Muscle layer of duodenum (tissue), 2 donors: ENCODE data around the gene SLC15A5.

Experiments
- H3K27ac ChIP-seq: one replicate; pipeline ENCODE4 v1.7.0; 2013; ENCODE audit warnings: mild to moderate bottlenecking, low read length
- H3K27me3 ChIP-seq: one replicate; pipeline ENCODE4 v1.7.0; 2013; ENCODE audit warnings: low read depth, mild to moderate bottlenecking, control low read depth, low read length
- H3K36me3 ChIP-seq, 2 donors: one replicate each; pipeline ENCODE4 v1.7.0; 2013; ENCODE audit warnings: low read length in 2 of 2, control low read depth in 1 of 2, mild to moderate bottlenecking in 1 of 2; ENCODE audit not compliant: insufficient read depth in 2 of 2, control insufficient read depth in 1 of 2
- H3K4me1 ChIP-seq, 2 donors: one replicate each; pipeline ENCODE4 v1.7.0; 2013; ENCODE audit warnings: low read length in 2 of 2, mild to moderate bottlenecking in 2 of 2, control low read depth in 1 of 2, moderate library complexity in 1 of 2; ENCODE audit not compliant: insufficient read depth in 2 of 2, control insufficient read depth in 1 of 2
- H3K4me3 ChIP-seq, 2 donors: one replicate each; pipeline ENCODE4 v1.7.0; 2013; ENCODE audit warnings: low read length in 2 of 2, low read depth in 1 of 2, mild to moderate bottlenecking in 1 of 2
- H3K9me3 ChIP-seq, 2 donors: one replicate each; pipeline ENCODE4 v1.7.0; 2013; ENCODE audit warnings: low read length in 2 of 2, control low read depth in 1 of 2, mild to moderate bottlenecking in 1 of 2; ENCODE audit not compliant: control insufficient read depth in 1 of 2
- donor health status: healthy.

SLC15A5 gene

GRCh38 chr12:16261944-16262475 lies 15.5 kb downstream of the SLC15A5 start:
- H3K36me3 ChIP-seq, result no peaks in the 10 kb centered on the region
- no peaks in the 10 kb centered on the region for H3K9me3 ChIP-seq
- H3K4me1 ChIP-seq, result no peaks in the 10 kb centered on the region
- no peak overlapping the region for H3K4me3 ChIP-seq
- H3K27ac ChIP-seq, result no peak overlapping the region
- H3K27me3 ChIP-seq, result no peaks in the 10 kb centered on the region

GRCh38 chr12:16260206-16260605 lies 17.3 kb downstream of the SLC15A5 start:
- Histone ChIP-seq H3K36me3 (no peaks in the 10 kb centered on the region), H3K4me1 (no peaks in the 10 kb centered on the region), H3K4me3 (no peak overlapping the region), H3K27ac (no peak overlapping the region), H3K9me3 (no peaks in the 10 kb centered on the region), H3K27me3 (no peaks in the 10 kb centered on the region)

DNA sequence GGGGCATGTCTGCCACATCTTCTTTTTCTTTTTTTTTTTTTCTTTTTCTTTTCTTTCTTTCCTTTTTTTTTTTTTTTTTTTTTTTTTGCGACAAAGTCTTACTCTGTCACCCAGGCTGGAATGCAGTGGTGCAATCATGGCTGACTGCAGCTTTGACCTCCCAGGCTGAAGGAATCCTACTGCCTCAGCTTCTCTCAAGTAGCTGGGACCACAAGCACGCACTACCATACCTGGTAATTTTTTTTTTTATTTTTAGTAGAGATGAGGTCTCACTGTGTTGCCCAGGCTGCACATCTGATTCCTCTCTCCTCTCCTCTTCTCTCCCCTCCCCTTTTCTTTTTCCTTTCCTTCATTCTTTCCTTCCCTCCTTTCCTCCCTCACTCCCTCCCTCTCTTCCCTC lies 18.5 kb downstream of the SLC15A5 start:
- Histone ChIP-seq H3K4me1 (no peaks in the 10 kb centered on the region), H3K4me3 (no peak overlapping the region), H3K36me3 (no peaks in the 10 kb centered on the region), H3K27me3 (no peaks in the 10 kb centered on the region), H3K9me3 (no peaks in the 10 kb centered on the region), H3K27ac (no peak overlapping the region)

DNA sequence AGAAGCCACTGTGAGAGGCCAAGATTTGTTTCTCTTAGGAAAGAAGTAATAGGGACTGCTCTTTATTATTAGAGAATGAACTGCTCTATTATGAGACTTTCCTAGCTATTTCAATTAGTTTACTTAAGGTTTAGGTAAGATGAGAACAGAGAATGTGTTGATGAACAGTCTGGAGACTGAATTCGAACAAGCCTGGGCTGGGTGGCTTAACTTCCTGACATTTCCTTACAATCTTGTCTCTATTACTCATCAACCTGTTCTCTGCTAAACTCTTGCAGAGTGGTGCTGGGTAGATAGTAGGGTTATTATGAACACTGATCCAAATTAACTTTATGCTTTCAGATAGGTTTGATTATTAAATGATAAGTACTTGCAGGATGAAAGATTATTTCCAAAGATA lies 31.2 kb downstream of the SLC15A5 start:
- no peaks in the 10 kb centered on the region for H3K4me1 ChIP-seq
- no peaks in the 10 kb centered on the region for H3K36me3 ChIP-seq
- H3K9me3 ChIP-seq, result no peaks in the 10 kb centered on the region
- no peaks in the 10 kb centered on the region for H3K27me3 ChIP-seq
- no peak overlapping the region for H3K27ac ChIP-seq
- no peak overlapping the region for H3K4me3 ChIP-seq

DNA sequence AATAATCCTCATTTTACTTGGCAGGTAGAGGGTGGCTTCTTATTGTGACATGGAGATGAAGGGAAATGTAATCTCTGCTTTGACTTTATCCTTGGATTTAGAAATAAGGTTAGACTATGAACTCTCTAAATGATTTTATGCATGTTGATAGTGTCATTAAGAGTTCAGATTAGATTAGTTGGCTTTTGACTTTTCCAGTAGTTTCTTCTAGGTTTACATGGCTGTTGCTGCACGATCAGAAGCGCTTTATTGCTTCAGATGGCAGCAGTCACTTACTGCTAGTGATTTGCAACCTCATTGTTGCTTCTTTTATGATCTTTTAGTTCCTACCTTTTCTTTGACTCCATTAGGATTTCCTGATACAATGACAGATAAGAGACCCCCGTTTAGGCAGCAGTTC lies 32.3 kb downstream of the SLC15A5 start:
- H3K36me3 ChIP-seq, result no peaks in the 10 kb centered on the region
- no peaks in the 10 kb centered on the region for H3K9me3 ChIP-seq
- H3K4me1 ChIP-seq, result no peaks in the 10 kb centered on the region
- H3K27ac ChIP-seq, result no peak overlapping the region
- no peak overlapping the region for H3K4me3 ChIP-seq
- H3K27me3 ChIP-seq, result no peaks in the 10 kb centered on the region

DNA sequence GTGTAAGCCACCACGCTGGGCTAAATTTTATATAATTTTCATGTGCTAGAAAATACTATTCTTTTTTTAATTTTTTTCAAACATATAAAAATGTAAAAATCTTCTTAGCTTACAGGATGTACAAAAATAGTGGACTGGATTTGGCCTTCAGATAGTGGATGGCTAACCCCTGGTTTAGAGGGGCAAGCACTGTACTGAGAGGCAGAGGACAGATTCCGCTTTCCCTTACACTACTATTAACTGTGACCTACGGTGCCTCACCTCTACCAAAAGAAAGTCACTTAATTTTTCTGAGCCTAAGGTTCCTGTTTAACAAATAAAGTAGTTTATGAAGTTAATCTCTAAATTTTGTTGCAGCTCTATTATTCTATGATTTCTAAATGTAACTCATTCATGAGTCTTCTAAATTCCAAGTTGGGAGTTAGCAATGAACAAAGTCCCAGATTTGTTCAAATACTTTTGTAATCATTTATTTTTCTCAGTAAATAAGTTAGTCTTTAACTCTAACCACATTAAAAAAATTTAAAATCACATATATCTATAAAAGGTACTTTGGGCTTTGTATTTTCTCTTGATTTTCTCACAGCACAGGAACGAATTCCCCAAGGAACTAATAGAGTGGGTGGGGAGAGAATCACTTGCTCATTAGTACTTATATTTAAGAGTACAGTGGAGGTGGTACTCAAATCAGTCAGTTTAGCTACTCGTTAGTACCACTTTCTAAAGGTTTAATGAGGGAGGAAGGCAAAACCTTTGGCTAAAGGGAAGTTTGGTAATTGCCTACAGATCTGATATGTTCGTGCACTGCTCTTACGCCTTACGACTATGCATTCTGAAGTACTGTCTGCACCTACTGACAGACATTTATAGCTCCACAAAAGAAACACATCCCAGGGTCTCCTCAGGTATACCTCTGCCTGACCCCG lies 33.7 kb downstream of the SLC15A5 start:
- Histone ChIP-seq H3K9me3 (no peaks in the 10 kb centered on the region), H3K27me3 (no peaks in the 10 kb centered on the region), H3K27ac (no peak overlapping the region), H3K4me1 (no peaks in the 10 kb centered on the region), H3K36me3 (no peaks in the 10 kb centered on the region), H3K4me3 (no peak overlapping the region)

DNA sequence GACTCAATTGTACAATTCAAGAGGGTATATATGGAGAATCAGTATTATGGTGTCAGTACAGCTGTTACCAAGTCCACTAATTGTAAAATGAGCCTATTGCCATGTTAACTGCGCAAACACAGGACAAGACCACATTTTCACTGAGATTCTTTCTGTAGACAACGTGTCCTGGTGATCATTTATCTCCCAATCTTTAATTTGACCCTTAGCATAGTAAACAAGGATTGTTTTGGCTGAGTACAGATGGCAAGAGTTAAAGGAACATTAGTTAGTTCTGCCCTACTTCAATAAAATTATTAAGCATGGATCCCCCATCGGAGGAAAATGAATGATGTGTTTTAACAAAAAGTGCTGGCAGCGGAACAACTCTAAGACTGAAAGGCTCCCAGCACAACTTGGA lies 36.1 kb downstream of the SLC15A5 start:
- no peak overlapping the region for H3K4me3 ChIP-seq
- H3K27me3 ChIP-seq, result no peaks in the 10 kb centered on the region
- no peaks in the 10 kb centered on the region for H3K36me3 ChIP-seq
- no peaks in the 10 kb centered on the region for H3K4me1 ChIP-seq
- H3K9me3 ChIP-seq, result no peaks in the 10 kb centered on the region
- H3K27ac ChIP-seq, result no peak overlapping the region

DNA sequence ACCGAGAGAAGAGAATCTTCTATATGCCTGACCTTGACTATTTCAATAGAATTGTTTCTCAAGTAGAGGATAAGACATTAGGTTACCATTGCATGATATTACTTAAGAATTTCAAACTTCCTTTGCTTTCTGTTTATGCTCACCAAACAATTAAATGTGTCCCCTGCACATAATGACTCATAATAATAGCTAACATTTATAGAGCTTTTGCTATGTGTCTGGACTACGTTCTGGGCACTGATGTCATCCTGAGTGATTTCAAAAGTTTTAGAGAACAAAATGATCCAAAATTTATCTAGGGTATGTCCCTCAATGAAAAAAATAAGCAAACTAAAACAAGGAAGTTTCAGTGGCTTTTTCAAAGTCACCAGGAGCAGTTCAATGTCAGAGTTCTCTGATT lies 38.8 kb downstream of the SLC15A5 start:
- Histone ChIP-seq H3K4me1 (no peaks in the 10 kb centered on the region), H3K4me3 (no peak overlapping the region), H3K27ac (no peak overlapping the region), H3K9me3 (no peaks in the 10 kb centered on the region), H3K27me3 (no peaks in the 10 kb centered on the region), H3K36me3 (no peaks in the 10 kb centered on the region)

DNA sequence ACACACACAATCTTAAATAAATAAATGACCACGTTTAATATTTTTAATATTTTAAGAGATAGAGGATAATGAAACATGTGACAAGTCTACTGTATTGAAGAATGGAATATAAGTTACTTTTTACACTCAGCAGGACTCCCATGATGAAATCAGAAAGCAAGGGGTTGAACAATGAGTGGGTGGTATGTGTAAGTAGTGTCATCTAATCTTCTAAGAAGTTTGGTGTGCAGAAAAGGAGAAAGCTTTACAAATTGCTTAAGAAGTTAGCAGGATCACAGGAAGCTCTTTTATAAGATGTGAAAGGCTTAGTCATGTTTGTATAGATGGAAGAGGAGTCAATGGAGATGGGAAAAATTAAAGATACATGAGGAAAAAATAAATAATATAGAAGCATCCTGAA lies 47.8 kb downstream of the SLC15A5 start:
- Histone ChIP-seq H3K27me3 (no peaks in the 10 kb centered on the region), H3K27ac (no peak overlapping the region), H3K9me3 (peaks cover 0 to 8% of the 10 kb centered on the region in 2 donors), H3K4me1 (no peaks in the 10 kb centered on the region), H3K36me3 (no peaks in the 10 kb centered on the region), H3K4me3 (no peak overlapping the region)

DNA sequence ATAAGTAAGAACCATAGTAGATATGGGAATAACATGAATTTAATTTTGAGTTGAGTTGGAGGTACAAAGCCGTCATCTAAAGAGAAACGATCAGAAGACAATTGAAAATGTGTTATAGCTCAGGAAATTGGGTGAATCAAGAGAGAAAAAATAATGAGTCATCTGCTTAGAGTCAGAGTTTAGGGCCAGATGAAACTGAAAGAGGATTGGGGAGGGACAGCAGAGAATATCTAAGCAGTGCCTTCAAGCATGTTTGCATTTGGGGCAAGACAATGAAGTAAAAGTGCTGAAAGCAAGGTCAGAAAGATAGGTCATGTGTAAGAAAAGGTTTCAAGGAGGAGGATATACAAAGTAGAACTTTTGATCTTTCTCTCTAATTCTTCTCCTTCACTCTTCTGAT lies 49.4 kb downstream of the SLC15A5 start:
- Histone ChIP-seq H3K4me3 (no peak overlapping the region), H3K9me3 (peaks cover 0 to 8% of the 10 kb centered on the region in 2 donors), H3K27me3 (no peaks in the 10 kb centered on the region), H3K36me3 (no peaks in the 10 kb centered on the region), H3K27ac (no peak overlapping the region), H3K4me1 (no peaks in the 10 kb centered on the region)

DNA sequence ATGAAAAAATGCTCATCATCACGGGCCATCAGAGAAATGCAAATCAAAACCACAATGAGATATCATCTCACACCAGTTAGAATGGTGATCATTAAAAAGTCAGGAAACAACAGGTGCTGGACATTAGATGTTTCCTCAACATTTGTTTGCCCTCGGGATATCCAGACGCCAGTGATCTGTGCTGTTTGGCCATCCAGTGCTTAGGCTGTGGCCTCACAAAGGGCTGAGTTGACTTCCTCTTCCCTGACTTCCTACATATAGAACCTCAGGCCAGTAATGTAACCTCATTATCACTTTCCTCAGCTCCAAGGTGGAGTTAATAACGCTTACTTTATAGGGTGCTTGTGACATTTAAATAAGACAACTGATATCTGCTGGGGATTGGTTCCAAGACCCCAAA lies 51.8 kb downstream of the SLC15A5 start:
- Histone ChIP-seq H3K27ac (no peak overlapping the region), H3K27me3 (no peaks in the 10 kb centered on the region), H3K4me3 (no peak overlapping the region), H3K9me3 (no peaks in the 10 kb centered on the region), H3K4me1 (no peaks in the 10 kb centered on the region), H3K36me3 (no peaks in the 10 kb centered on the region)

GRCh38 chr12:16224196-16224595 lies 53.3 kb downstream of the SLC15A5 start:
- H3K4me3 ChIP-seq, result no peak overlapping the region
- no peaks in the 10 kb centered on the region for H3K9me3 ChIP-seq
- no peaks in the 10 kb centered on the region for H3K36me3 ChIP-seq
- no peak overlapping the region for H3K27ac ChIP-seq
- H3K27me3 ChIP-seq, result no peaks in the 10 kb centered on the region
- H3K4me1 ChIP-seq, result no peaks in the 10 kb centered on the region
